GM04503 (cell line): ENCODE measurements around the gene CHP2.
"Not testable (repeated sequence)": the region's sequence is repeated elsewhere in the genome, so short reads cannot be mapped to it uniquely, and the experiment has no call there.

ENCODE experiments used
- DNase-seq: peaks from one replicate; pipeline ENCODE4 v3.0.0-alpha.2; 2012; ENCODE audit warnings: low read depth

Gene CHP2

DNA sequence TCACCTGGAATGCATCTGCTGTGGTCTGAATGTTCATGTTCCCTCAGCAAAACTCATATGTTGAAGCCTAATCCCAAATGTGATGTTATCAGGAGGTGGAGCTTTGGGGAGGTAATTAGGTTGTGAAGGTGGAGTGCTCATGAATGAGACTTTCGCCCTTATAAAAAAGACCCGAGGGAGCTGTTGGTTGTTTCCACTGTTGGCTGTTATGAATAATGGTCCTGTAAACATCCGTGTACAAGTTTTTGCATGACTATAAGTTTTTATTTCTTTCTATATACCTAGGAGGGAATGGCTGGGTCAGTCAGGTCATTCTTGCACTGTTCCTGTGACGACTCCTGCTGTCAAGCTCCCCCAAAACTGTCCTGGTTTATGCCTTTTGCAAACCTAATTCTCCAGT lies 9.6 kb upstream of the CHP2 start:
- no peak for DNase-seq

DNA sequence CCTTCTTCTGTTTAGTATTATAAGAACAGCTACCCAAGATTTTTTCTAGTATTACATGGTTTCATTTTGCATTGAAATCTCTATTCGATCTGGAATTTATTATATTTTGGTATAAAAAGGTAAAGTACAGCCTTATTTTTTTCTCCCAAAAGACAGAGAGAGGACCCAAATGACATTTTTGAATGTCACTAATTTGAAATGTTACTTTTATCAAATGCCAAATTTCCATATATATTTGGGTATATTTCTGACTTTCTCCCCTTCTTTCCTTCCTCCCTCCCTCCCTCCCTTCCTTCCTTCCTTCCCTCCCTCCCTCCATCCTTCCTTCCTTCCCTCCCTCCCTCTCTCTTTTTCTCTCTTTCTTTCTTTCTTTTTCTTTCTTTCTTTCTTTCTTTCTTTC lies 6.2 kb upstream of the CHP2 start:
- no peak for DNase-seq

DNA sequence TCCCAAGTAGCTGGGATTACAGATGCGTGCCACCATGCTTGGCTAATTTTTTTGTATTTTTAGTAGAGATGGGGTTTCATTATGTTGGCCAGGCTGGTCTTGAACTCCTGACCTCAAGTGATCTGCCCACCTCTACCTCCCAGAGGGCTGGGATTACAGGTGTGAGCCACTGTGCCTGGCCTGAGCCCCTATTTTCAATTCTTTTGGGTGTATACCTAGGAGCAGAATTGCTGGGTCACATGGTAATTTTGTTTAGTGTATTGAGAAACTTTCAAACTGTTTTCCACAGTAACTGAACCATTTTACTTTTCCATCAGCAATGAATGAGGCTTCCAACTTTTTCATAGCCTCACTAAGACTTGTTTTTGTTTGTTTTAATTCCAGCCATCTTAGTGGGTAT lies 3.8 kb upstream of the CHP2 start:
- DNase-seq = not testable (repeated sequence)

DNA sequence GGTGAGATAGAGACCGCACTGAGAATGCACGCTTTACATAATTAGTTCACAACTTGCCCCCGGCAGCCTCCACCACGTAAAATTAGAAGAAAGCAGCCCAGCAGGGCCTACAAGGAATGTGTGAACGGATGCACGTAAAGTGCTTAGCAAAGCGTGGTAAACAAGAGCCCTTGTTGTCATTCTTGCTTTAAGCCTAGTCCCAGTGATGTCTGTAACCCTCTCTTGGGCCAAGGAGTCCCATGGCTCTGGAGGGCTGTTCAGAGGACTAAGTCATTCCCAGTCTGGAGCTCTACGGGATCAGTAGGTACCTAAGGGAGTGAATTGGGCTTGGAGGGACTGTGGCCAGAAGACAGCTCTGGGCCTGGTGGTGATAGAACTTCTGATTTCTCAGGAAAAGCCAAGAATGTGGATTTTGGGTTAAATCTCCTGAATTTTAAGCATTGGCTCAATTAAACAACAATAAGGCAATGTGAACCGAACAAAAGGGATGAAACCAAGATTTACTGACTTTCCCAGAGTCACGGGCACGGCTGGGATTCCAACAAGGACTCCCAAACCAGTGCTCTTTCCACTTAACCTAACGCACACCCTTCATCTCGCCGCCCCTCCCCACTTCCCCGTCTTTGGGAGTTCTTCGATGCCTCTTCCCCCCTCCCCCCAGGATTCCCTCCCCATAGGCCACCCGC lies 775 bp upstream of the CHP2 start:
- no peak for DNase-seq

DNA sequence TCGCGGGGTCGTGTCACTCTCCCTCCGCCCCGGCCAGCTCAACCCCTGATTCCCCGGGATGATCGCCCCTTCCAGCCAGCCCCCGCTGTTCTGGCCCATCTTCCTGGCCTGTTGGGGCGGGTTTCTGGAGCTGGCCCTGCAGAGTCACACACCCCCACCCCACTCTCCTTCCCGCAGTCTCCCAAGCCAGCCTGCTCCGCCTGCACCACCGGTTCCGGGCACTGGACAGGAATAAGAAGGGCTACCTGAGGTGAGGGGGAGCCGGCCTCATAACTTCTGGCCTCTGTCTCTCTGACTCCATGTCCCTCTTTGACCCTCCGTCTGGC lies 621 bp downstream of the CHP2 start:
- no peak for DNase-seq

DNA sequence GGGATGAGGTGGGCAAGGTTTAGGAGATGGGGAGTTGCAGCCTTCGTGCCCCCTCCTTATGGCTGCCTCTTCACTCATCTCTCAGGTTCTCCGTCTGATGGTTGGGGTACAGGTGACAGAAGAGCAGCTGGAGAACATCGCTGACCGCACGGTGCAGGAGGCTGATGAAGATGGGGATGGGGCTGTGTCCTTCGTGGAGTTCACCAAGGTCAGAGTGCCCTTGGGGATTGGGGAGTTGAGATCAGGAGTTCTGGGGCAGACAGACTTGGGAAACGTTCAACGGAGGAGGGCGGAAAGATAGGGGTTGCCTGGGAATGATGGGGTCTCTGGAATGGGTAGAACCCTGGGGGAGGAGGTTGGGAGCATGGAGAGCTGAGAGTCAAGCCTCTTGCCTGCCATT lies 2.3 kb downstream of the CHP2 start:
- DNase-seq = no peak

DNA sequence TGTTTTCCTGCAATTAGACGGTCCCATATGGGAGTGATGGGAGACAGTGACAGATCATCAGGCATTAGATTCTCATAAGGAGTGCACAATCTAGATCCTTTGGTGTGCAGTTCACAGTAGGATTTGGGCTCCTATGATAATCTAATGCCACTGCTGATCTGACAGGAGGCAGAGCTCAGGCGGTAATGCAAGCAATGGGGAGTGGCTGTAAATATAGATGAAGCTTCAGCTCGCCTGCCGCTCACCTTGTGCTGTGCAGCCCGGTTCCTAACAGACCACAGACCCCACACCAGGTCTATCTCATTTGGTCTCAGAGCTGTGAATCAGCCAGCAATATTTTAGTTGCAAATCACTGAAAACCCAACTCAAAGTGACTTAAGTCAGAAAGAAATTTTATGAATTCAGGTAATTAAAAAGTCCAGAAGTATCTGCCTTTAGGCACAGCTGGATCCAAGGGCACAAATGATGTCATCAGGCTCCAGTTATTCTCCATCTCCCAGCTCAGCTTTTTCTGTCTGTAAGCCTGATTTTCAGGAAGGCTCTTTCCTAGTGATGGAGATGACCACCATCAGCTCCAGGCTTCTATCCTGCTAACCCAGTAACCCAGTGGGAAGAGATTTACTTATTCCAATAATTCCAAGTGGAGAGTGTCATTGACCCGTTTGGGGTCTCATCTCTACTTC lies 3.3 kb downstream of the CHP2 start:
- no peak for DNase-seq

DNA sequence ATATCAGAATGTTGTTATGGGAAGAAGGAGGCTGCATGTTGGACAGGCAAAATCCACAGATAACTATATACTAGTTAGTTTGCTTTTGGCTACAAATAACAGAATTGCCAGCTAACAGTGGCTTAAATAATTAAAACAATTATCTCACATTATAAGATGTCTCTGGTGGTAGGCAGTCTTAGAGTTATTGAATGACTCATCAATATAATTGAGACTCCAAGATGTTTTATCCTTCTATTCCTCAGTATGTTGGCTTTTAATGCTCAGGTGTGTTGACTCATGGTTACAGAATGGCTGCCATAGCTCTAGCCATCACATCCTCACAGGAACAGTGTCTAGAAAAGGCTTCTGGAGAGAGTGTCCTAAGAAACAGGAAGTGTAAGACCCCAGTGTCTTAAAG lies 11.1 kb downstream of the CHP2 start:
- DNase-seq = no peak

DNA sequence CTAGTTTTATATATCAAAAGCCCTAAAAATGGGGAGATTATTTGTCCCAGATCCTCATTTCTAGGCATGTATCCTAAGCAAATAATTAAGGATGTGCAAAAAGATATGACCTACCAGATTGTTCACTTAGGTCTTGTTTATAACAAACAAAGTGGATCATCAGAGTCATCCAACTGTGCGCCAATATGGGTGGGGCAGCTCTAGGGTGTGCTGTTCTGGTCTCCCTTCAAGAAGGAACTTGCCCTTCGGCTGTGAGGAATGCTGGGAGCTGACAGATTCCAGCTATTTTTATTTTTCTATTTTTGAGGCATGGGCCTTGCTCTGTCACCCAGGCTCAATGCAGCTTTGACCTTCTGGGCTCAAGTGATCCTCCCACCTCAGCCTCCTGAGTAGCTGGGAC lies 13.8 kb downstream of the CHP2 start:
- DNase-seq = no peak

DNA sequence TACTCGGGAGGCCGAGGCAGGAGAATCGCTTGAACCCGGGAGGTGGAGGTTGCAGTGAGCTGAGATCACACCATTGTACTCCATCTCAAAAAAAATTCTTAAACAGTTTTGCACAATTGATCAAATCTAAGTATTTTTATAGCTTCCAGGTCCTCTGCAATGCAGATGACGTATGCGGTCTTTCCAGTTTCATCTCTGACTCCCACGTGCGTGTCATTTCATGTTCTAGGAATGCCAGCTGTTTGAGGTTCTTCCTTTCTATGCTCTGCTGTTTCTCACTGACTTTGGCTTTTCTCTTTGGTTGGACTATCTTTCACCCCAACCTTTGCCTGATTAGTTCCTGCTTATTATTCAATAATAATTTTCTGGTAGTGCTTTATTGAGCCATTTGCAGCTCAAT lies 16.2 kb downstream of the CHP2 start:
- DNase-seq = no peak

DNA sequence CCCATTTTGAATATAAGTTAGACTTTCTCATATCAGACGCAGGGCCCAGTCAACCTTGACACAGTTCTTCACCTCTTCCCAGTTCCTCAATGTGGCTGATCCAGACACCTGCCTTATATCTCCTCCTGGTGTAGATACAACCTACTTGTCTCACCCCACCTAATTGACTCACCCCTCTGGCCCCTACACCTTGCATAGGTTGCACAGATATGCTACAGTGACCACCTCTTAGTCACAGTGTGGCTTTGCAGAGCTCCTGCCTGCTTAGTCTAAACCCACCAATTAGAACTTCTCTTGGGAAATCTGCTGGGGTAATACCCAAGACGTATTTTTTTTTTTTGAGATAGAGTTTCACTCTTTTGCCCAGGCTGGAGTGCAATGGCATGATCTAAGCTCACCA lies 16.8 kb downstream of the CHP2 start:
- no peak for DNase-seq

DNA sequence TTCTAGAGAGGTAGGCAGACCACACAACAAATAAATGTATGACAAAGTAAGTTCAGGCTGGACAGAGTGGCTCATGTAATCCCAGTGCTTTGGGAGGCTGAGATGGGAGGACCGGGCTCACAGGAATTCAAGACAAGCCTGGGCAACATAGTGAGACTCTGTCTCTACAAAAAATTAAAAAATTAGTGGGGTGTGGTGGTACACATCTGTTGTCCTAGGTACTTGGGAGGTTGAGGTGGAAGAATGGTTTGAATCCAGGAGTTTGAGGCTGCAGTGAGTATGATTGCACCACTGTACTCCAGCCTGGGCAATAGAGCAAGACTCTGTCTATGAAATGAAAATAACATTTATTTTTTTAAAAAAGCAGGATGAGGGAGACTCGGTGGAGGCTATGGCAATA lies 18.5 kb downstream of the CHP2 start:
- DNase-seq = no peak

DNA sequence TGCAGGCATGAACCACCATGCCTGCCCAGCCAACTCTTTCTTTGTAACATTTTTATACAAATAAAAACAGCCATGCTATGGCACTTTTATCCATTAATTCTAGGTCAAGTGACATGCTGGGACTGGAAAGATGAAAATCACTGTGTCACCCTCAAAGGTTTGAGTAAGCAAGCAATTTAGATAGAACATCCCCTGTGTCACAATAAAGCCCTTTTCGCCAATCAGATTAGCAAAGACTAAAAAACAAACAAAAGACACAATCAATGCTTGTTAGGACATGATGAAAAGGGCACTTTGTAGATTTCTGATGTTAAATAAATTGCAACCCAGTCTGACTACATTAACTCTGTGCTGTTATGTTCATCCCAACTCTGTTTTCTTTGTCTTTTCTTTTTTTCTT lies 26.4 kb downstream of the CHP2 start:
- no peak for DNase-seq

DNA sequence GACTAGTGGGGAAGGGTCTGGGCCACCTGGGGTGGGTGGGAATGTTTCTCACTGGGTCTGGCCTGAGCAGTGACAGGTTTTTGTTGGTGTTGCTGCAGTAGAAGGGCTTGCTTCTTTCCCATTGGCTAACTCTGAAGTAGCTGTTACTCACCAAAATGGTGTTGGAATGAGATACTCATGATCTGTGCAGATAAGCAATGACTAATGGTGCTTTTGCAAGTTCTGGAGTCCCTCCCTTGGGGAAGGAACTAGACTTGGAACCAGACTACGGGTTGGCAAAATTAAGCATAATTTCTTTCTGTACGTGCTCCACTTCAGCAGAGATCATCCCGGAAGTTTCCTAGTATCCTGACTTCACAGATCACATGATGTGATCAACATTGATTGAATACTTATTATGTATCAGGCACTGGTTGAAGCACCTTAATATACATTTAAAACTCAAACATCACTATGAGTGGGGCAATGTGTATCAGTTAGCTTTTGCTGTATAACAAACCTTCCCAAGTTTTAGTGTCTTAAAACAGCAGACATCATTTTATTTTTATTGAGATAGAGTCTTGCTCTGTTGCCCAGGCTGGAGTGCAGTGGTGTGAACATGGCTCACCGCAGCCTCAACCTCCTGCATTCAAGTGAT lies 30.1 kb downstream of the CHP2 start:
- DNase-seq = no peak

DNA sequence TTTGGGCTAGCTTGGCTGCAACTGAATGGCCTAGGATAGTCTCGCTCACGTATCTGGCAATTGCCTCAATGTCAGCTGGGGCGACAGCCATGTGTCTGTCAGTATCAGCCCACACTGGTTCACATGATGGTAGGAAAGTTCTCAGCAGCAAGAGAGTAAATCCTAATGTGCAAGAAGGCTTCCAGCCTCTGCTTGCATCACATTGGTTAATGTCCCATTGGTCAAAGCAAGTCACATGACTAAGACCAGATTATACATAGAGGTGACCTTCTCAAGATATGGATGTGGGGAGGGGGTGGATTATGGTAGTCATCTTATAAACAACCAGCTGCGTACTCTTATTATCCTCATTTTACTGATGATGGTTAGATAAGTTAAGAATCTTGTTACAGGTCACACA lies 31.0 kb downstream of the CHP2 start:
- DNase-seq = no peak

DNA sequence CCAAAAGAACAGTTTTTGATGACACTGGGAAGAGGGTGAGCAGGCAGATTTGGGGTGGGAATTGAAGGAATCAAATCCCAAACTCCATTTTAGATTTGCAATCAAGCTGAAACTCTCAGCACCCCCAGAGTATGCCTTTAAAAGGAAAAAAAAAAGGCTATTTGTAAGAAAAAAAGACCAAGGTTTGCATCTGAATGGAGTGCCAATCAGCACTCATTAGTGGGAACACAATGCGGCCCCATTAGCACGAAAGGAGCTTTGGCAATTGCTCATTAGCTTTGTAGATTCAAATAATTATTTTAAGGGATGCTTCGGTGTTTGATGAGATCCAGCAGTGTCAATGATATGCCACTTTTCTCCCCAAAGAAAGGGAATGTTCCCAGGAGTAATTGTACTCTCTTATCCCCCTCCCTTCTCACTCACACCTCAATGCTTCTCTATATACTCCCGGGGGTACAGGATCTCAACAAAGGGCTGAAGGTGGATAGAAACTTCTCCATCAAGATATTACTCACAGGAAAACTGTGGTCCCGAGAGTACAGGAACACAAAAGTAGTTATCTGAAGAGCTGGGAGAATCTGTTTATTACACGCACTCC lies 32.2 kb downstream of the CHP2 start:
- DNase-seq = no peak

DNA sequence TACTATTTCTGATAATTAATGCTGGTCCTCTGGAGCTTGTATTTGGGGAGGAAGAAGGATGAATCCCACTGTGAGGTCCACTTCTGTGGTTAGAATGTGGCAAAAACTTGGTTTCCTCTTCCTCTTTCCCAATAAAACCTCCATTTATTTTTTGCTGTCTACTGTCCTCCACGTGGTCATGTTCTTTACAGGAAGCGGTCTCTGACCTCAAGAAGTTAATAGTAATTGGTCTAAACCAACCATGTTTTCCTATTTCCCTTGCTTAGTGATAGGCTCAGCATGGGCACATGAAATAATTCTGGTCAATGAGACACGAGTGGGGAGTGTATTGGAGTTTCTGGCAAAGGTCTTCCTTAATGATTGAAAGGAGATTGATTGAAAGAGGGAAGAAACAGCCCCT lies 33.9 kb downstream of the CHP2 start:
- no peak for DNase-seq

DNA sequence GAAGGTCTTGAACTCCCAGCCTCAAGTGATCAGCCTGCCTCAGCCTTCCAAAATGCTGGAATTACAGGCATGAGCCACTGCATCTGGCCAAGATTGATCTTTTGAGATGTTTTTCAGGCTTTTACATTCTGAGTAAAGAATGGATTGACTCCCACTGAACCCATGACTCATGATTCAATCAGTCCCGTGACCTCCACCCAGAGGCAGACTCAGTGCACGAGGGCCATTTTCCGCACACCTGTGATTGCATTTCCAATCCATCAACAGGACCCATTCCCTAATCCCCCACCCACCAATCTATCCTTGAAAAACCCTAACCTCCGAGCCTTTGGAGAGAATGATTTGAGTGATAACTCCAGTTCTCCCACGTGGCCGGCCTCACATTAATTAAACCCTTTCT lies 40.6 kb downstream of the CHP2 start:
- no peak for DNase-seq

DNA sequence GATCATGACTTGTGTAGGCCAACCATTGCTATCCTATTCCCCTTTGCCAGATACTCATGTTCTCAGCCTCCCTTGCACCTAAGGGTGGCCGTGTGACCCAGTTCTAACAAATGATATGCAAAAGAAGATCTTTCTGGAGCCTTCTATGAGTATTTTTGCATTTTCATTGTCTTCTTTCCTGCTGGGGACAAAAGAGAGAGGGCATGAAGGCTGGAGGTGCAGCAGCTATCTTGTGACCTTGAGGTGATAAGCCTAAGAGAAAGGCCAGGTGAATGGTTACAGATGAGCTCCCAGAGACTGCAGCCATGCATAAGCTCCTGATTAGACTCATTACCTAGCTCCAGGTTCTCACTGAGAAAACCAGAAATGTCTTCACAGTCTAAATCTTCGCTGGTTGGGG lies 42.1 kb downstream of the CHP2 start:
- no peak for DNase-seq

DNA sequence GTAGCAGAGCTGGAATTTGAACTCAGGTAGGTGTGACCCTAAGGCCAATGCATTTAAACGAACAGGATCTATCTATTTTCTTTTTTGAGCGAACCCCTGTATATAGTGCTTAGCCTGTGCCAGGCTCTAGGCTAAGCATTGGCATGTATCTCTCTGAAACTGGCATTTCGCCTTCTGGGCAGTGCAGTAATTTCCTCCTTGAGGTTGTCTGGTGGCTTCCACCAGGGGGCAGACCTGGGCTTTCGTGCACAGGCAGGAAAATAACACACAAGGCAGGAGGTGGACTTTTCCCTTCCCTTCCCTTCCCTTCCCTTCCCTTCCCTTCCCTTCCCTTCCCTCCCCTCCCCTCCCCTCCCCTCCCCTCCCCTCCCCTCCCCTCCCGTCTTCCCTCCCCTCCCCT lies 46.6 kb downstream of the CHP2 start:
- DNase-seq = no peak

DNA sequence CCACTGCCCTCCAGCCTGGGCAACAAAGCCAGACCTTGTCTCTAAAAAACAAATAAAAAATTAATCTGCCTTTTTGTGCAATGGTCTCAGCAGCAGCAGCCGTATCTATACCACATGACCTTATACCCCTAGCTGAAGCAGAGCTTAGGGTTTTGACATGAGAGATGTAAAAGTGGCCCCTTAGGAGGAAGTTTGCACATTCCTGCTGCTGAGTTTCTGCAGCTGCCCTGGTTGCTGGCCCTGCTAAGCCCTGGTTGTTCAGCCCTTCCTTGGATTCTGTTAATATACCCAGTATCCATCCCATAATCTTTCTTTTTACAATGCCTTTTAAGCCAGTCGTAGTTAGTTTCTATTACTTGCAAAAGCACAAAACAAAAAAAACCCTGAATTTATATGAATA lies 48.0 kb downstream of the CHP2 start:
- DNase-seq = no peak

DNA sequence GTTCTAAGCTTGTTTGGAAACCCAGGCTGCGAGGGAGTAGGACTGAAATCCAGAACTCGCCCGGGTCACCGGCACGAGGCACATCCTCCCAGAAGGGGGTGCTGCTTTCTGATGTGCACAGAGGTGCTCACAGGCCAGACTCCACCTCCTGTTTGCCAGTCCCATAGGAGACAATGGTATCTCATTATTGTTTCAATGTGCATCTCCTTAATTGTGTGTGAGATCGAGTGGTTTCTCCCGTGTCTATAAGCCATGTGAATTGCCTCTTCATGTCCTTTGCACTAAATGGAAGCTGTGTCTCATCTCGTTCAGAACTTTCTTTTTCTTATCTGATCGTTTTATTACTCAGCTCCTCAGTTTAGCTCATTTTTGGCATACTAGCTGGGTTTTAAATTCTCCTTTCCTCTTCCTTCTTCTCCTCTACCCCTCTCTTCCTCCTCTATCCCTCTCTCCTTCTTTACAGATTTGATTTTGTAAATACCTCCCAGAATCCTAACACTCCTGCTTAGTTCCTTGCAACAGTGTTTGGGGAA lies 48.8 kb downstream of the CHP2 start:
- DNase-seq = no peak

DNA sequence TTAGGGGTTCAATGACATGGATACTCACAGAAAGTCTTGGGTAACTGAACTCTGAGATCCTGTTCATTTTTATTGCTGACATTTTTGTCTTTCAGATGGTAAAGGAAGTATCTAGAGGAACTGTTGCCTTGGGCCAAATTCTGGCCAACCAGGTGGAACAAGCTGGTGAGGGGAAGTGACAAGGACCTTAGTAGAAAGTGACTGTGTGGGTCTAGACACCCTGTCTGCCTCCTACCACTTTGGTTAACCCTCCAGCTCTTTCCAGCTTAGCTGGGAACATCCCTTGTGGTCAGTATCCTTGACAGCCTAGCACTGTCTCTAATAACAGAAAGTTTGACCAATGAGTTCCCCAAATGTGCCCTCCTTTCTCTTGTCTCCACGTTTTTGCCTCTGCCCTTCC lies 52.2 kb downstream of the CHP2 start:
- no peak for DNase-seq
